Right kidney (tissue), 1 donor: Measurements from ENCODE around the gene FAM24B.
"Not testable (repeated sequence)": the region's sequence is repeated elsewhere in the genome, so short reads cannot be mapped to it uniquely, and the experiment has no call there.

ENCODE experiments used
- DNase-seq: peaks from one replicate; pipeline ENCODE4 v3.0.0-alpha.2; 2016

Gene FAM24B

GRCh38 chr10:122859527-122859926, 19.9 kb downstream of the FAM24B start:
- DNase-seq = no peak

- DNase-seq = not testable (repeated sequence)
Observed at GRCh38 chr10:122858042-122858441, 21.3 kb downstream of the FAM24B start.

GRCh38 chr10:122856902-122857301, 22.5 kb downstream of the FAM24B start:
- no peak for DNase-seq

DNA sequence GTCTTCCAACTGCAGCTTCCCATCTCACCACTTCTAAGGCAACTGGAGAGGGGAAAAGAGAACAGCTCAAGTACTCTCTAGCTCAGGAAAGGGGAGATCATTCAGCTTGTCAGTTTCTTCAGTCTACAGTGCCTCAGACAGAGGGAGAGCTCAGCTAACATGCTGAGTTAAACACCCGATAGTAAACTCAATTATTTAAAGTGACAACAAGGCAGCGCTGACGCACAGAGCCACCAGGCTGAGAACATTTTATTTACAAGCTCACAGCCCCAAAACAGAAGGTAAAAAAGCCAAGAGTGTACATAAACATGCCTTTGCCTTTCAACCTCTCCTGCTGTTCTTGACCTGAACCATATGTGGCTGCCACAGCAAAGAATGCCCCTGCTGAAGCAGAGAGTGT, 23.6 kb downstream of the FAM24B start:
- no peak for DNase-seq

- no peak for DNase-seq
Observed at GRCh38 chr10:122854648-122855047, 24.7 kb downstream of the FAM24B start.

- no peak for DNase-seq
Observed at GRCh38 chr10:122853665-122854313, 25.6 kb downstream of the FAM24B start.

- DNase-seq = no peak
Observed at GRCh38 chr10:122852261-122852660, 27.1 kb downstream of the FAM24B start.

DNA sequence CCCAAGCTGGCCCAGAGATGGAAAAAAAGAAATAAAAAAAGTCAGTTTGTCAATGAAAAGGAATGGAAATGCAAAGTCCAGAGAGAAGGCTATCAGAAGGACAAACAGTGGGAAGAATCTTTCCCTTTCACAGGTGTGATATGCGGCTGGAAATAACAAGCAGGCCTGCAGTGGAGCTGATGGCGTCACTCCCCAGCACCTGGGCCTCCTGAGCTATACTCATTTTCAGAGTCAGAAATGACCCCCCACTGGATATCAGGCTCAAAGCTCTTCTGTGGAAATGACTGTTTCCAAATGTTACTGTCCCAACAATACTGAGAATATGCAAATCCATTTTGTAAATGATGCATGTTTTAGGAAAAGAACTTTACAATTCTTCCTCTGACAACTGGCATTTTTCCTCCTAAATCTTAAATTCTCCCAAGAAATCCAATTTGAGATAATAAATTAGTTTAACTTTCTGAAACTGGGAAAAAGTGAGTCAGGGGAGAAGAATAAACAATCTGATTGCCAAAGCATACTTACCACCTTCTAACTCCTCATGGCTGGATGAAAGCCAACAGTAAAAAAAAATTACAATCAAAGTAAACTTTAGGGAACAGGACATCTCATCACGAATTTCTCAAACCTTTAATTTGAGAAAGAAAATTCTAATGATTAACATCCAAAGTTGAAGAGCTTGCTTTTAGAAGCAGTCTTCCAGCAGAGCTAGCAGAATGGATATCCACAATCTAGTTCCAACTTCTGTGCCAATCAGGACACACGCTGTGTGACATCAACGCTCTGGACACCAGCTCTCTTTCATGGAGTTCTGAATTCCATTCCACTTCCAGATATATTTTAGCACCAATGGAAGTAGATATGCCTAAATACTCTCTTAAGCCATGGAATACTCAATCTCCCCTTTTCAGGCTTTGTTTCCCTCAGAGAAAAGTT, 28.4 kb downstream of the FAM24B start:
- DNase-seq = no peak

GRCh38 chr10:122849900-122850605, 29.3 kb downstream of the FAM24B start:
- no peak for DNase-seq

DNA sequence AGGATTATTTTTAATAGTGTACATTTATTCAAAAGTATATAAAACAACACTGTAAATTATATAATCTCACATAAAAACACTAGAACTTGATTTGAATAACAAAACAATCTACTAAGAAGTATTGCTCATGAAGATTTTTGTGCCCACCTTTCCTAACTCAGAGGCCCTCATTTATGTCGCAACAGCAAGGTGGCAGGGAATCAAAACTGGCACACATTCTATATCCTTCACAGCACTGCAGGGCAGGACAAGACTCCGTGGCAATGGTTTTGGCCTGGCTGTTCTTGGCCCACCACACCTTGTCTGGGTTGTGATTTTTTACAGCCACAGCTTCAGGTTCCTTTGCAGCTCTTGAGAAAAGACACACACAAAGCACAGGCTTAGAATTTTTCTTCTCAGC, 30.3 kb downstream of the FAM24B start:
- DNase-seq = no peak

DNA sequence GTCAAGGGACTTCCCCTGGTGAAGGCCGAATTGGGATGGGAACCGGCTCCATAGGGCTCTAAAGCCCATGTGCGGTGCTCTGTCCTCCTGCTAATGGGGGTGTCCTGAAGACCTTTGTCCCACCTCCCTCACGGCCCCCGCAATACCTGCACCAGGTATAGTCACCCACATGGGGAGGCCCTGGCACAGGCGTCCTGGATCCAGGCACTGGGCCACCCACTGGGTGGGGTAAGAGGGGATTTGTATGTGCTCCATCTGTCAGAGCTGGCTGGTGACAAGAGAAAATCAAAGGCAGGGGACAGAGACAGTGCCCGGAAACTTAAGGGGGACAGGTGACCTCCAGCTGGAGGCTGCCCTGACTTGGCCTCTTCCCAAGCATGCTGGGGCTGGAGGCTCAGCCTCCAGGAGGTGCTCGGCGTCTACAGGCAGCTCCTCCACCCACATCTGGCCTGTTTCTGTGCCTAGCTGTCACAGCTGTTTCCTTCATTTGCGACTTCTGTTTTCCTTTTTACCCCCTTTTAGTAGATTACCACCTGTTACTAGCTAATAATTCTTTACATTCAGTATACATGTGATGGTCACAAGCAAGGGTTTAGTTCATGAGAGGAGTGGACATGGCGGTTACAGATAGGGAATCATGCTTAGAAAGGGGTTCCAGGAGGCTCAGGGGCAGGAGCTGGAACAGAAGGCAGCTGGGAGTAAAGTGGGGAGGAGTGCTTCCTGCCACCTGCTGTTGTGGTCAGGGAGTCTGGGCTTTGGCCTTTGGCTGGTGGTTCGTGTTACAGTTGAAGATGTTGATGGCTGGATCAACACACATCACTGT, 31.4 kb downstream of the FAM24B start:
- no peak for DNase-seq

DNA sequence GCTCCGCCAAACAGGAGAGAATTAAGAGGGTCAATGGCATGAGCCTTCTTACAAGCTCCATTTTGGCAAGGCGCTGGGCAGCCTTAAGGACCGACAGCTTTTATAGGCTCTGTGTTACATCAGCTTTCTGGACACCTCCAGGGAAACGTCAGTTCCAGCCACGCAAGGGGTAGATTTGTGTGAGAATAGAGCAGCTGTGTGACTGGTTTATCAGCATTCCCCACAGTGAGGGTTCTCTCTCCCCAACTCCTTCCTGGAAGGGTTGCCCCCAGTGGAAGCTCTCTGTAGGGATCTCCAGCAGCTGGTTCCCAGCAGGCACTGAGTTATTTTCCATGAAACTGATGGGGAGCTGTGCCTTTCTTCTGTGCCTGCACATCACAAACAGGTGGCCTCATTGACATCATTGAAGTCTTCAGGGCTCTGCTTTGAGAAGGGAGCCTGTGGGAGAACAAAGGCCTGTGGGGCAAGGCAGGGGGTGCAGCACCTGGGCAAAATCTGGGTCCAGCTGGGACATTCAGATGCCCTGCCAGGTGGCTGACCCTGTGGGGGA, 33.5 kb downstream of the FAM24B start, which contains the start of gene CUZD1:
TSS of gene CUZD1 (minus strand) at position 75 of the 550 bp plus-strand sequence. CDS start at position 61, 14 bp downstream.
- no peak for DNase-seq

GRCh38 chr10:122844146-122844545, 35.2 kb downstream of the FAM24B start:
- DNase-seq = no peak

GRCh38 chr10:122841569-122841968, 37.8 kb downstream of the FAM24B start:
- no peak for DNase-seq

- no peak for DNase-seq
Observed at GRCh38 chr10:122839505-122839904, 39.9 kb downstream of the FAM24B start.

DNA sequence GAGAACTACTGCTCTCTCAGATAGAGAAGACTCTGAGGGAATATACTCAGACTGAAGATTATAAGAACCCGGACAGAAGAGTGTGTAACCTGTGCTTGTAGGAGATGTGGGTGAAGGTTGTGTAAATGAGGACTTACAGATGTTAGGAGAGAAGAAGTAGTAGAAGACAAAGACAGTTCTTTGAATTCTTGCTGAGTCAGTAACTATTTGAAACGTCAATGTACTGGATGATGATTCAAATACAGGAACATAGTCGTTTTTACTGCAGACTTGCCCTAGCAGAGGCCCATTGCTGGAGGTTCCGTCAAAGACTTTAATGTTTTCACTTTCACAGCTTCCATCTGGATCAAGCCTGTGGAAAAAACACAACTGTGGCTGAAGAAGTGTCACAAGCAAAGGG, 40.5 kb downstream of the FAM24B start:
- DNase-seq = no peak

DNA sequence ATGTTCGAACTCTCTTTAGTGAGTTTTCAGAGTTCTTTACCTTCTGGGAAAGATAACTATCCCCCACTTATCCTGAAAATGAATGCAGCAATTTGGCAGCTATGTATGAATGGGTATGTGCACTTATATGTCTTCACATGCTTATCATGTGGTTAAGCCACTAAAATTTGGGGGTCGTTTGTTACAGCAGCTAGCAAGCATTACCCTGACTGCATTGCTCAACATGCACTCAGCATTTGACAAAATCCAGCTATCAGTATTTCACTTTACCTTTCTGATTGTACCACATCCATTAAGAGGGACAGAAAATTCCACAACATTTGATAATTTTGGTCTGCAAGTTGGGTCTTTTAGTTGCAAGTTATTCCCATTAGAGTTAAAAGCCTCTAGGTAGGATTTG, 43.5 kb downstream of the FAM24B start:
- DNase-seq = no peak

GRCh38 chr10:122830965-122831353, 48.4 kb downstream of the FAM24B start:
- DNase-seq = no peak

GRCh38 chr10:122830273-122830964, 49.0 kb downstream of the FAM24B start:
- DNase-seq = no peak

GRCh38 chr10:122829454-122829853, 49.9 kb downstream of the FAM24B start:
- DNase-seq = no peak

- DNase-seq = no peak
Observed at GRCh38 chr10:122828716-122829255, 50.6 kb downstream of the FAM24B start.
